GM19455 (cell line): ENCODE results near the gene HOMER1.
A peak's percentile ranks its signal among the peaks of the same experiment; 100 is the strongest.
"Not testable (repeated sequence)": the region's sequence is repeated elsewhere in the genome, so short reads cannot be mapped to it uniquely, and the experiment has no call there.

ENCODE experiments used
- ATAC-seq: cut with Tn5 transposase; IDR thresholded peaks from one replicate; pipeline ENCODE4 v1.9.1; 2021; ENCODE audit not compliant: unreplicated experiment

Gene HOMER1

GRCh38 chr5:79423296-79423695 is 90.6 kb downstream of the HOMER1 start:
- no peak for ATAC-seq

- no peak for ATAC-seq
Observed at GRCh38 chr5:79420248-79420647, 93.7 kb downstream of the HOMER1 start.

GRCh38 chr5:79418276-79418675 is 95.7 kb downstream of the HOMER1 start:
- ATAC-seq, result no peak

DNA sequence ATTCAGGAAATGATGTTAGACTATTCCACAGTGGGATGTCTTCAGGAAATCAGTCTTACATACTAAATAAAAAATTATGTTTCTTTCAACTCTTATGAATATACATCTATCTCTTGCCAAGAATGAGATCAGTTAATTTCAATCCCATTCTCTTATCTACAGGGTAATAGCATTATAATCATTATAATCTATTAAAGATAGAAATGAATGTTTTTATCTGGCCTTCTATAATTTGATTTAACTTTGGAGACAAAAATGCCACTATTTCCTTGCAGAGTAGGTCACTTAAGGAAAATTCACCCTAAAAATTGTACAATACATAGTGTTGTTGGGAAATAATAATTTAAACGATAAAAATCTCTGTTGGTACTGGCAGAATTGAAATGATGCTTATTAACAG is 96.4 kb downstream of the HOMER1 start:
- no peak for ATAC-seq

DNA sequence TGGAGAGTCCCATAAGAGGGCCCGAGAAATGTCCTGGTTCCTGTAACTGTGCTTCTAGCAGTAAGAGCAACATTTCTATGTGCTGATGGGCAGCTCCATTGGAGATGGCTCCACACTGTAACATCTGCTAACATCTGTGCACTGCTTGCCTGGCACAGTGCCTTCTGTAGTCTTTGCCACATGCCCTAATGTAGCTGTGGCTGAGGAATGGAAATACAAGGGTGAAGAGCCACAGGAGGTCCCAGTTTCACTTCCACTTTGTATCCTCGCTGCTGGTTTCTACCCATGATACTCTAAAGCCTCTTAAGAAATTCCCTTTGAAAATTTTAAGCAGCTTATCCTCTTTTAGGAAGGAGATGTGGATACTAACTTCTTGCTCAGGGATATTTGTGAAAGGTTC is 97.4 kb downstream of the HOMER1 start:
- peak; percentile 84 for ATAC-seq

- no peak for ATAC-seq
Observed at GRCh38 chr5:79413112-79413511, 100.8 kb downstream of the HOMER1 start.

DNA sequence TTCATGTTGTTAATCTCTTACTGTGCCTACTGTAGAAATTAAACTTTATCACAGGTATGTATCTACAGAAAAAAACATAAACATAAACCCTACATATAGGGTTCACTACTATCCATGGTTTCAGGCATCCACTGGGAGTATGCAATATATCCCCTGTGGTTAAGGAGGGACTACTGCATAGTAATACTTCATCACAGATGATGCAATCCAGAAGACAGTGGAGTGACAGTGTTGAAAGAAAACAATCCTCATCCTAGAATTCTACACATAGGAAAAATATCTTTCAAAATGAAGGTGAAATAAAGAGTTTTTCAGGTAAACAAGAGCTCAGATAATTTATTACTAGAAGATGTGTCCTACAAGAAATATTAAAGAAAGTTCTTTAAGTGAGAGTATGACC is 105.9 kb downstream of the HOMER1 start:
- ATAC-seq, result no peak

- ATAC-seq, result no peak
Observed at GRCh38 chr5:79407591-79407990, 106.3 kb downstream of the HOMER1 start.

- ATAC-seq, result no peak
Observed at GRCh38 chr5:79401216-79401615, 112.7 kb downstream of the HOMER1 start.

DNA sequence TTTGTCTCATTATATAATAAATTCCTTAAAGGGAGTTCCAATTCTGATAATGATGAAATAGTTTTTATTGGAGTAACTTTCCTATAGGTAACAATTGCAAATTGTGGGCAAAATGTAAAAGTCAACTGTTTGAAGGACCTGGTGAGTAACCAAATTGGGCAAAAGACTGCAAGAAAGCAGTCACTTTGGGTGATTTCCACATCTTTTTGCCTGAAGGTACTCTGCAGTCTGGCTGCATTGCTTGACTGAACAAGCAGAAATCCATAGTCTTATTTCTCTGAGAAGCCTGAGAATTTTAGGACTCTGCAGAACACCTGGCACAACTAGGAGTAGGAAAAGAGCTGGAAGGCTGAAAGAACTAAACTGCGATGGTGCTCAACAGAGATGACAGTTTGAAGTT is 114.9 kb downstream of the HOMER1 start:
- ATAC-seq, result no peak

DNA sequence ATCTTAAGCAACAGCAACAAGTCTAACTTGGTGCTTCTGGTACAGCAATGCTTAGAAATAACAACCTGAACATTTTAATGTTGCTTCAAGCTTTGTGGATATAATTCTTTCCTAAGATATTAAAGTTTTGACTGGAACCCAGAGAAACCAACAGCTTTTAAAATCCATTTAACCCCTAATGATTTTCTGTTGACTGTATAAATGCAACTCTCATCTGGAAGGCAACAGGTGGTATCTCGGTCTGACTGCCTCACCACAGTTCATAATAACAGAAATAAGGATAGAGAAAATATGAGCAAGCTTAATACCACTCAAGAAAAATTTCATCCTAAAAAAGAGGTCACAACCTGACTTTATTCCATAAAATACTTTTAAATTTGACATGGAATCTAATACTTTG is 116.9 kb downstream of the HOMER1 start:
- no peak for ATAC-seq

DNA sequence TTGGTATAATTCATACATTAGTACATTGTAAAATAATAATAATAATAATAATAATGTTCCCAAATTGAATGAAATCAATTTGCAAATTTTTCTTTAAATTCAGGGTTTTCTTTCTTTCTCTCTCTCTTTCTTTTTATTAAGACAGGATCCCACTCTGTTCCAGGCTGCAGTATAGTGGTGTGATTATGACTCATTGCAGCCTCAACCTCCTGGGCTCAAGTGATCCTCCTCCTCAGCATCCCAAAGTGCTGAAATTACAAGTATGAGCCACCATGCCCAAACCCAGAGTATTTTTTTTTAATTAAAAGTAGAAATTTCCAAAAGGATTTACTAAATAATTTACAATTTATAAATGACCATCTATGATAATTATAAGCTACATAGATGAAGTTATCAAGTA is 117.7 kb downstream of the HOMER1 start:
- ATAC-seq, result no peak

DNA sequence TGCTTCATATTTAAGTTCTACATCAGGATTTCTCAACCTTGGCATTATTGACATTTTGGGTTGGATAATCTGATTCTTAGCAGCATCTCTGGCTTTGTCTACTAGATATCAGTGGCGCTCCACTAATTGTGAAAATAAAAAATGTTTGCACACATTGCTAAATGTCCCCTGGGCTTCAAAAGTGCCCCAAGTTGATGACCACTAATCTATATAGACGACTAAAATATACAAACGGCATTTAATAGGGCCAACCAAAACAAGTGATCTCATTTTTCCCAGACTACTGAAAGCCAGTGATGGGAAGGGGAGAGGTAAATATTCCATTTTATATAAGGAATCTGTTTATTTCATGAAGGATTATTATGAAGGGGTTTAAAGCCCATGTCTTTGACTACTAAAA is 118.6 kb downstream of the HOMER1 start:
- ATAC-seq, result no peak

DNA sequence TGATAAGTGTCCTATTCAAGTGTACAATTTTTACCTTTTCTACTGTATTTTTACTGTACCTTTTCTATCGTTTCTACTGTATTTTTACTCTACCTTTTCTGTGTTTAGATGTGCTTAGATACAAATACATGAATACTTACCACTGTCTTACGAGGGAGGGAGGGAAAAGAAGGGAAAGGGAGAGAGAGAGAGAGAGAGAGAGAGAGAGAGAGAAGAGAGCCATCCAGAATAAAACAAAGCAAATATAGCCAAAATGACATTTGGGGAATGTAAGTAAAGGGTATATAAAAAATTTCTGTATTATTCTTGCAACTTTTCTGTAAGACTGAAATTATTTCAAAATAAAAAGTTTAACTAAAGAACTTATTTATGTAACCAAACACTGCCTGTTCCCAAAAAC is 121.2 kb downstream of the HOMER1 start:
- ATAC-seq, result no peak

DNA sequence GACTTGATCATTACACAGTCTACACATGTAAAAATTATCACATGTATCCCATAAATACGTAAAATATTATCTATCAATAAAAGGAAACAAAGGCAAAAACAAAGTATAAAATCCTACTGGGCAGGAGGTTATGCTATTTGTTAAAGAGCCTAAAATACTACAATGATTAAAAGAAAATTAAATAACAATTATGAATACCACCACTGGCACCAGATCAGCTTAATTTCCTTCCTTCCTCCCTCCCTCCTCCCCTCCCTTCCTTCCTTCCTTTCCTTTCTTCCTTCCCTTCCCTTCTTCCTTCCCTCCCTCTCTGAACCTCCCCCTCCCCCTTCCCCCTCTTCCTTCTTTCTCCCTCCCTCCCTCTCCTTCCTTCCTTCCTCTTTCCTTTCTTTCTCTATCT is 127.3 kb downstream of the HOMER1 start:
- no peak for ATAC-seq

DNA sequence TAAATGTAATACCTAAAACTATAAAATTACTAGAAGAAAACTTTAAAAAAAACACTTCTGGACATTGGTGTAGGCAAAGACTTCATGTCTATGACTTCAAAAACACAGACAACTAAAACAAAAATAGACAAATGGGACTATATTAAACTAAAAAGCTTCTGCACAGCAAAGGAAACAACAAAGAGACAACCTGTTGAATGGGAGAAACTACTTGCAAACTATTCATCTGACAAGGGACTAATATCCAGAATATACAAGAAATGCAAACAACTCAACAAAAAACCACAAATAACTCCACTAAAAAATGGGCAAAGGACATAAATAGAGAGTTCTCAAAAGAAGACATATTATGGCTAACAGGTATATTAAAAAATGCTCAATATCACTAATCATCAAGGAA is 128.8 kb downstream of the HOMER1 start:
- not testable (repeated sequence) for ATAC-seq

DNA sequence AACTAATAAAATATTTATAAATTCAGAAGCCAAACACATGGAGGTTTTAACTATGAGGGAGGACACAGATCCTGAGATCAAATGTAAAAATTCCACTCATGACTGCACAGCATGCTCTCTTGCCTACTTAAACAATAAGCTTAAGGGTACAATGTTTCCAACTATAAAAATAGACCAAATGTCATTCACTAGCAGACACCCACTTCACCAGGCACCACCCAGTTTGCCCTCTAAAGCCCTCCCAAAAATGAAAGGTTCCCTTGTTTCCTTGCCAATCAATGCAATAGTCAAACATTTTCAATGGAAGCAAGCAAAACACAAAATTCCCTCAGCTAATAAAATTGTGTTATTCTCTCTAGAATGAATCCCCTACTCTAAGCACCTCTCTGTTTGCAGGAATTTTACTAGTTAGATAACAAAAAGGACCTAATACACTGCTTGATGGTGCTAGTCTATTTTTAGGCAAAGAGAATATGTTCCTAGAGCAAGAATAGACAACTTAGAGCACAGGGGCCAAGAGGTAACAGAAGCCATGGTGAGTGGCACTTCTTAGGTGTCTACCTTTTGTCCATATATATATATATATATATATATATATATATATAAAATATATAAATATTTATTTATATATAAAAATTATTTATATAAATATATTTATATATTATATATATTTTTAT is 135.3 kb downstream of the HOMER1 start:
- no peak for ATAC-seq

DNA sequence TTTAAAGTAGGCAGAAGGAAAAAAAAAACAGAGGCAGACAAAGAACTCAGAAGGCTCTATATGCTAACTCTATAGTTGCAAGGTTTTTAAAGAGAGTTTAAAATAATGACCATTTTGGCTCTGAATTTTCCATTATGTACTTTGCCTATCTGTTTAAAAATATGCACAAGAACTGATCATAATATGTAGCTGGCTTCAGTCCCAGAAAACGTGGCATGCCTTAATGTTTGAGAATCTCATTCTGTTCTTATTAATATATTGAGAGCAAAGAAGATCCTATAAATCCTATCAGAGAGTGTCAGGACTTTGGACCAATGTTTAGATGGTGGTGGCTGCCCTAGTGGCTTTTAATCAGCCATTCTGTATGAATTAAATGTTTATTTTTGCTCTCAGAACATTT is 156.5 kb downstream of the HOMER1 start:
- ATAC-seq, result no peak

- no peak for ATAC-seq
Observed at GRCh38 chr5:79349881-79350280, 164.1 kb downstream of the HOMER1 start.

DNA sequence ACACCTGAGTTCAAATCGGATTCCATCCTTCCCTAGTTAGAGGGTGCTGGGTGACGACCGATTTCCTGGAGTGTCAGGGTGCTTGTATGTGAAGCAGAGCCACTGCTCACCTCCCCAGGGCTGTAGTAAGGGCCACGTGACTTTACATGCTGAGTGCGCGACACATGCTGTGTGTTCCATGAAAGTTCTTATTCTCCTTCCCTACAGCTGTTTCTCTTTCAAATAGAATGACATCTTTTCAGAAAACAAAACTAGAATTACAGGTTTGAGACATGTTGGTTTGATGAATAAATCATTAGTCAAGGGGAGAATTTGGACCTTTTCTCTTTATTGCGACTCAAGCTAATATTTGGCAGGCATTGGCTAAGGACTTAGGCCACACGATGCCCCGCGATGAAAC is 164.9 kb downstream of the HOMER1 start:
- ATAC-seq, result no peak

DNA sequence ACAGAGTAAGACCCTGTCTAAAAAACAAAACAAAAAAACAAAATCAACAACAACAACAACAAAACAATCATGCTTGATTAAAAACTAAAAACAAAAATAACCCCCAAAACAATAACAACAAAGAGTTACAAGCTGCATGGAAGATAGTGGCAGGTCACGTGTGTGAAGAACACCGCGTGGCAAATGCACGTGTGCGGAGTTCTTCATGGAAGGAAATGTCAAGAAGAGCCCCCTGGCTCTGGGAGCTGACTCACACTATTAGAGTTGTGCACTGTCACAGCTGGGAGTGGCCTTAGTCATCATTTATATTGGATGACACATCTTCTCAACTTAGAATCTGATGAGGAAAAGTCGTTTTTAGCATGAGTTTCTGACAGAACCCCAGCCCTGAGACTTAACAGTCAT is 167.5 kb downstream of the HOMER1 start:
- no peak for ATAC-seq

DNA sequence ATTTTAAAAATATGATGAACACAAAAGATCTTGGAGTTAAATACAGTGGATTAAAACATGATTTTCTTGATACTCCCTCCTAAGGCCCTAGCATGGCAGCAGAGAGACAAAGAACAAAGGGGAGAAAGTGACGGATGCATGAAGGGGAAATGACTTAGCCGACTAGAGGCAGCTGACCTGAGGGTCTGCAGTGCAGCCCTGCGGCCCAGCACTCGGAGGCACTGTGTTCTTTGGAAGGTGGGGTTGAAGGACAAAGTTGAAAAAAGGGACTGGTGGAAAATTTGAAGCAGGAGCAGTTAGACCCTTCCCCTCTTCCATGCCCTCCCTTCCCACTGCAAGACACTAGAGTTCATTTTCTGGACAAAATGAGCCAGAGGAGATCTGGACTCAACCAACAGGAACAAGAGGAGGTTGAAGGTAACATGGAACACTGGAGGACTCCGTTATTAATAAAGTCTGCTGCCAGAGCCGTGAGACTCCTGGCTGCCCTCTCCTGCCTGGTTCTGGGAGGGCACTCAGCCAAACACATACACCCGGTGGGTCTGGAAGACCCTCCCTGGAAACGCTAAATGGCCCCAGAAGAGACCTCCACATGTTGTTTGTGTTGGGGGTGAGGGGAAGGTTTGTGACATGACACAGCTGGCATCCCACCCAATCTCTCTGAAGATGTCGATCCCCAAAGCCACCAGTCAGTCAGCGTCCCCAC is 179.9 kb downstream of the HOMER1 start:
- ATAC-seq, result no peak

GRCh38 chr5:79330071-79330470 is 183.9 kb downstream of the HOMER1 start:
- no peak for ATAC-seq
